Suprapubic skin (tissue), 4 donors: ENCODE measurements around the gene TRAT1.

Source experiments
- POLR2A ChIP-seq, 2 donors: fragments of 450-650 bp; IDR thresholded peaks; one replicate each; pipeline ENCODE4 v1.6.1; 2017; ENCODE audit warnings: antibody characterized with exemption in 2 of 2, mild to moderate bottlenecking in 2 of 2, moderate library complexity in 2 of 2
- POLR2AphosphoS5 ChIP-seq, 3 donors: sonication (generic); formaldehyde crosslinking; IDR thresholded peaks; one replicate each; pipeline ENCODE4 v1.6.1; 2017; ENCODE audit warnings: antibody characterized with exemption in 3 of 3
- TF ChIP-seq, protein P1 (sequence below), 2 donors: fragments of 200-600 bp in 1 of 2; fragments of 450-650 bp in 1 of 2; sonication (generic) in 1 of 2; IDR thresholded peaks; one replicate each; pipeline ENCODE4 v1.5.1; 2016 to 2019; ENCODE audit warnings: antibody characterized with exemption in 2 of 2, mild to moderate bottlenecking in 1 of 2, moderate library complexity in 1 of 2

DNA sequence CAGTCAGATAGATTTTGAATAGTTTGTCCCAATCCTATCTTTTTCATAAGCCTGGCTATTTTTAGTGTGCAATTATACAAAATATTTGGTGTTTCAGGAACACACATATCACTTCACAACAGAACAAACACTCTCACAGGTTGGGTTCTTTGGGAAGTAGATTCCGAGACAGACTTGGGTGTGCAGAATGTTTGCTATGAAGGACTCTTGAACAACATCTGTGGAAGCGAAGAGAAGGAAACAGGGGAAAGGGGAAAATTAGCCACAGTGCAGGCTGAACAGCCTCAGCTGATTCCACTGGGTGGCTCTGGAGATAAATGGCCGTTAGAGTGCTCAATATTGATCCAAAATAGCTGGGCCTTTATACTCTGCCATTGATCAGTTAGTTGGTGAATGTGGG lies 69.2 kb downstream of the TRAT1 start:
- no peak for TF ChIP-seq POLR2A (IDR thresholded peaks at IDR 0.05)
- TF ChIP-seq, protein P1, sequence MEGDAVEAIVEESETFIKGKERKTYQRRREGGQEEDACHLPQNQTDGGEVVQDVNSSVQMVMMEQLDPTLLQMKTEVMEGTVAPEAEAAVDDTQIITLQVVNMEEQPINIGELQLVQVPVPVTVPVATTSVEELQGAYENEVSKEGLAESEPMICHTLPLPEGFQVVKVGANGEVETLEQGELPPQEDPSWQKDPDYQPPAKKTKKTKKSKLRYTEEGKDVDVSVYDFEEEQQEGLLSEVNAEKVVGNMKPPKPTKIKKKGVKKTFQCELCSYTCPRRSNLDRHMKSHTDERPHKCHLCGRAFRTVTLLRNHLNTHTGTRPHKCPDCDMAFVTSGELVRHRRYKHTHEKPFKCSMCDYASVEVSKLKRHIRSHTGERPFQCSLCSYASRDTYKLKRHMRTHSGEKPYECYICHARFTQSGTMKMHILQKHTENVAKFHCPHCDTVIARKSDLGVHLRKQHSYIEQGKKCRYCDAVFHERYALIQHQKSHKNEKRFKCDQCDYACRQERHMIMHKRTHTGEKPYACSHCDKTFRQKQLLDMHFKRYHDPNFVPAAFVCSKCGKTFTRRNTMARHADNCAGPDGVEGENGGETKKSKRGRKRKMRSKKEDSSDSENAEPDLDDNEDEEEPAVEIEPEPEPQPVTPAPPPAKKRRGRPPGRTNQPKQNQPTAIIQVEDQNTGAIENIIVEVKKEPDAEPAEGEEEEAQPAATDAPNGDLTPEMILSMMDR (IDR thresholded peaks at IDR 0.05): no peak
- TF ChIP-seq POLR2AphosphoS5 (IDR thresholded peaks at IDR 0.05): no peak
